GM23338 (cell line): ENCODE measurements around the gene PGBD2. TPM values are rescaled to one million over a fixed set of nuclear protein-coding genes. Genes with fewer than 3 reads are reported as not detected.

Experiments
- ATAC-seq: fragments of 200-7000 bp; cut with Tn5 transposase; 3 replicates; pipeline ENCODE4 v1.9.1; 2020
- DNase-seq: peaks from one replicate; pipeline ENCODE4 v3.0.0-alpha.2; 2015; ENCODE audit warnings: low spot score
- H2AFZ ChIP-seq: fragments of 200-600 bp; sonication (generic); 2 replicates; pipeline ENCODE4 v1.8.0; 2016; ENCODE audit warnings: antibody characterized with exemption, mild to moderate bottlenecking, moderate library complexity
- H3F3A ChIP-seq: fragments of 200-600 bp; sonication (generic); replicated peaks from 2 replicates; pipeline ENCODE4 v1.8.0; 2017; ENCODE audit warnings: antibody characterized with exemption, mixed run types, low read depth
- H3K27ac ChIP-seq: fragments of 200-600 bp; sonication (generic); 2 replicates; pipeline ENCODE4 v1.6.1; 2016; ENCODE audit warnings: low read depth
- H3K27me3 ChIP-seq: fragments of 200-600 bp; sonication (generic); 2 replicates; pipeline ENCODE4 v1.8.0; 2016; ENCODE audit warnings: mild to moderate bottlenecking, mixed run types, moderate library complexity; ENCODE audit not compliant: insufficient read depth
- H3K36me3 ChIP-seq: fragments of 200-600 bp; sonication (generic); 2 replicates; pipeline ENCODE4 v1.8.0; 2016; ENCODE audit warnings: mild to moderate bottlenecking; ENCODE audit not compliant: insufficient read depth
- H3K4me1 ChIP-seq: fragments of 200-600 bp; sonication (generic); 2 replicates; pipeline ENCODE4 v1.8.0; 2016; ENCODE audit warnings: mild to moderate bottlenecking, moderate library complexity; ENCODE audit not compliant: insufficient read depth
- H3K4me2 ChIP-seq: fragments of 200-600 bp; sonication (generic); 2 replicates; pipeline ENCODE4 v1.7.1; 2017; ENCODE audit warnings: mixed run types
- H3K4me3 ChIP-seq: fragments of 200-600 bp; sonication (generic); 2 replicates; pipeline ENCODE4 v1.6.1; 2016; ENCODE audit warnings: mixed run types
- H3K79me2 ChIP-seq: fragments of 200-600 bp; sonication (generic); replicated peaks from 2 replicates; pipeline ENCODE4 v1.8.0; 2017; ENCODE audit warnings: mild to moderate bottlenecking; ENCODE audit not compliant: insufficient read depth
- H3K9me2 ChIP-seq: fragments of 200-600 bp; sonication (generic); 2 replicates; pipeline ENCODE4 v1.8.0; 2017; ENCODE audit not compliant: insufficient read depth
- H4K20me1 ChIP-seq: fragments of 200-600 bp; sonication (generic); replicated peaks from 2 replicates; pipeline ENCODE4 v1.8.0; 2017; ENCODE audit warnings: mild to moderate bottlenecking; ENCODE audit not compliant: insufficient read depth
- H3K27ac Mint-ChIP-seq: 2 replicates; pipeline ENCODE4 v1.8.0; 2020; ENCODE audit warnings: inconsistent platforms, mild to moderate bottlenecking, moderate library complexity, mixed read lengths
- H3K27me3 Mint-ChIP-seq: 3 replicates; pipeline ENCODE4 v1.8.0; 2022; ENCODE audit warnings: low read depth, mild to moderate bottlenecking, moderate library complexity, mixed read lengths, inconsistent platforms; ENCODE audit not compliant: insufficient read depth, poor library complexity
- H3K36me3 Mint-ChIP-seq: 3 replicates; pipeline ENCODE4 v1.8.0; 2021; ENCODE audit warnings: low read depth, mild to moderate bottlenecking, inconsistent platforms, moderate library complexity, mixed read lengths
- H3K4me1 Mint-ChIP-seq: 3 replicates; pipeline ENCODE4 v1.8.0; 2020; ENCODE audit warnings: mild to moderate bottlenecking, inconsistent platforms, mixed read lengths
- H3K4me3 Mint-ChIP-seq: 3 replicates; pipeline ENCODE4 v1.8.0; 2021; ENCODE audit warnings: moderate library complexity, mild to moderate bottlenecking, inconsistent platforms, mixed read lengths
- H3K9me3 Mint-ChIP-seq: 3 replicates; pipeline ENCODE4 v1.8.0; 2020; ENCODE audit warnings: moderate library complexity, mild to moderate bottlenecking, inconsistent platforms, mixed read lengths
- CREB1 ChIP-seq: fragments of 250-450 bp; sonication (Bioruptor Pico); IDR thresholded peaks from 2 replicates; pipeline ENCODE4 v1.5.0; 2020; ENCODE audit warnings: low read depth, mild to moderate bottlenecking, moderate library complexity
- EZH2 ChIP-seq: fragments of 200-600 bp; sonication (generic); IDR thresholded peaks from one replicate; pipeline ENCODE4 v1.8.0; 2017; ENCODE audit warnings: antibody characterized with exemption, mild to moderate bottlenecking, low read depth; ENCODE audit not compliant: unreplicated experiment
- EZH2phosphoT487 ChIP-seq: fragments of 200-600 bp; sonication (generic); IDR thresholded peaks from one replicate; pipeline ENCODE4 v1.8.1; 2018; ENCODE audit warnings: antibody characterized with exemption; ENCODE audit not compliant: unreplicated experiment
- JUNB ChIP-seq: IDR thresholded peaks from one replicate; pipeline ENCODE4 v1.6.1; 2016; ENCODE audit warnings: antibody characterized with exemption; ENCODE audit not compliant: unreplicated experiment
- NANOG ChIP-seq: IDR thresholded peaks from 2 replicates; pipeline ENCODE4 v1.6.1; 2016; ENCODE audit warnings: antibody characterized with exemption, borderline replicate concordance
- POLR2AphosphoS5 ChIP-seq: IDR thresholded peaks from 2 replicates; pipeline ENCODE4 v1.6.1; 2016; ENCODE audit warnings: antibody characterized with exemption, low read depth
- STAT1 ChIP-seq: IDR thresholded peaks from one replicate; pipeline ENCODE4 v1.6.1; 2016; ENCODE audit warnings: antibody characterized with exemption; ENCODE audit not compliant: unreplicated experiment
- ZNF114 ChIP-seq: fragments of 250-450 bp; sonication (Bioruptor Pico); IDR thresholded peaks from 2 replicates; pipeline ENCODE4 v1.5.0; 2020; ENCODE audit warnings: mild to moderate bottlenecking, moderate library complexity
- ZNF331 ChIP-seq: fragments of 250-450 bp; sonication (Bioruptor Pico); IDR thresholded peaks from 2 replicates; pipeline ENCODE4 v1.5.0; 2020; ENCODE audit warnings: low read depth, mild to moderate bottlenecking, moderate library complexity
- polyA plus RNA-seq: library from polyadenylated mRNA; unstranded; fragments of >200 nt; fragmentation: Nextera tagmentation; extraction: Ambion mirVana; gene quantifications from 2 replicates; pipeline ENCODE4 v1.2.1, GENCODE V29; 2016
- total RNA-seq: library from RNA; depleted of rRNA; stranded (reverse); fragments of >200 nt; shearing (Covaris generic); gene quantifications from 2 replicates; pipeline ENCODE4 v1.2.3, GENCODE V29; 2014
- TF ChIP-seq, protein P1 (sequence below): IDR thresholded peaks from 2 replicates; pipeline ENCODE4 v1.6.1; 2016; ENCODE audit warnings: antibody characterized with exemption
- TF ChIP-seq, protein P2 (sequence below), 2 experiments: fragments of 200-600 bp in 1 of 2; sonication (generic) in 1 of 2; conservative IDR thresholded peaks; 2 replicates each; pipeline versions ENCODE4 v1.5.1 to v1.6.1; 2016 to 2017; ENCODE audit warnings: antibody characterized with exemption in 2 of 2, low read depth in 2 of 2, mild to moderate bottlenecking in 2 of 2, moderate library complexity in 1 of 2
- TF ChIP-seq, protein P3 (sequence below): fragments of 250-450 bp; sonication (Bioruptor Pico); IDR thresholded peaks from 2 replicates; pipeline ENCODE4 v1.5.0; 2020; ENCODE audit warnings: mild to moderate bottlenecking, moderate library complexity

The PGBD2 gene
- total and polyA plus RNA-seq, 2 experiments from 2014 or later = 4.8 to 10.2 TPM

DNA sequence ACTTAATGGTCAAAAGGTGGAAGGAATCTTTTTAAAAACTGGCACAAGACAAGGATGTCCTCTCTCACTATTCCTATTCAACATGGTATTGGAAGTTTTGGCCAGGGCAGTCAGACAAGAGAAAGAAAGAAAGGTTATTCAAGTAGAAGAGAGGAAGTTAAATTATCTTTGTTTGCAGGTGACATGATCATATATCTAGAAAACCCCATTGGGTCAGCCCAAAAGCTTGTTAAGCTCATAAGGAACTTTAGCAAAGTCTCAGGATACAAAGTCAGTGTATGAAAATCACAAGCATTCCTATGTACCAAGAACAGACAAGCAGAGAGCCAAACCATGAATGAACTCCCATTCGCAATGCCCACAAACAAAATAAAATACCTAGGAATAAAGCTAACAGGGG lies 5.4 kb upstream of the PGBD2 start:
- H3K9me3 Mint-ChIP-seq = no peaks in the 10 kb centered on the region
- H3F3A ChIP-seq = no peaks in the 10 kb centered on the region
- H3K79me2 ChIP-seq = no peaks in the 10 kb centered on the region
- H3K9me2 ChIP-seq = no peaks in the 10 kb centered on the region
- H2AFZ ChIP-seq = no peak overlapping the region
- ATAC-seq = no peak
- peaks cover 29% of the 10 kb centered on the region for H3K4me1 ChIP-seq
- TF ChIP-seq CREB1 = no peak
- TF ChIP-seq, protein P1, sequence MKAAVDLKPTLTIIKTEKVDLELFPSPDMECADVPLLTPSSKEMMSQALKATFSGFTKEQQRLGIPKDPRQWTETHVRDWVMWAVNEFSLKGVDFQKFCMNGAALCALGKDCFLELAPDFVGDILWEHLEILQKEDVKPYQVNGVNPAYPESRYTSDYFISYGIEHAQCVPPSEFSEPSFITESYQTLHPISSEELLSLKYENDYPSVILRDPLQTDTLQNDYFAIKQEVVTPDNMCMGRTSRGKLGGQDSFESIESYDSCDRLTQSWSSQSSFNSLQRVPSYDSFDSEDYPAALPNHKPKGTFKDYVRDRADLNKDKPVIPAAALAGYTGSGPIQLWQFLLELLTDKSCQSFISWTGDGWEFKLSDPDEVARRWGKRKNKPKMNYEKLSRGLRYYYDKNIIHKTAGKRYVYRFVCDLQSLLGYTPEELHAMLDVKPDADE = no peak
- TF ChIP-seq ZNF331 (CRISPR knock-in tag) = no peak
- no peak for TF ChIP-seq ZNF114 (CRISPR knock-in tag)
- TF ChIP-seq, protein P2, sequence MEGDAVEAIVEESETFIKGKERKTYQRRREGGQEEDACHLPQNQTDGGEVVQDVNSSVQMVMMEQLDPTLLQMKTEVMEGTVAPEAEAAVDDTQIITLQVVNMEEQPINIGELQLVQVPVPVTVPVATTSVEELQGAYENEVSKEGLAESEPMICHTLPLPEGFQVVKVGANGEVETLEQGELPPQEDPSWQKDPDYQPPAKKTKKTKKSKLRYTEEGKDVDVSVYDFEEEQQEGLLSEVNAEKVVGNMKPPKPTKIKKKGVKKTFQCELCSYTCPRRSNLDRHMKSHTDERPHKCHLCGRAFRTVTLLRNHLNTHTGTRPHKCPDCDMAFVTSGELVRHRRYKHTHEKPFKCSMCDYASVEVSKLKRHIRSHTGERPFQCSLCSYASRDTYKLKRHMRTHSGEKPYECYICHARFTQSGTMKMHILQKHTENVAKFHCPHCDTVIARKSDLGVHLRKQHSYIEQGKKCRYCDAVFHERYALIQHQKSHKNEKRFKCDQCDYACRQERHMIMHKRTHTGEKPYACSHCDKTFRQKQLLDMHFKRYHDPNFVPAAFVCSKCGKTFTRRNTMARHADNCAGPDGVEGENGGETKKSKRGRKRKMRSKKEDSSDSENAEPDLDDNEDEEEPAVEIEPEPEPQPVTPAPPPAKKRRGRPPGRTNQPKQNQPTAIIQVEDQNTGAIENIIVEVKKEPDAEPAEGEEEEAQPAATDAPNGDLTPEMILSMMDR (conservative IDR thresholded peaks at IDR 0.05; ENCODE audit: low read depth in 2 of 2) = no peak
- no peak for TF ChIP-seq EZH2phosphoT487
- no peak for TF ChIP-seq EZH2
- TF ChIP-seq STAT1 = no peak
- TF ChIP-seq POLR2AphosphoS5 = no peak
- no peak overlapping the region for H3K27ac ChIP-seq
- H3K36me3 Mint-ChIP-seq = no peaks in the 10 kb centered on the region
- no peaks in the 10 kb centered on the region for H3K36me3 ChIP-seq
- no peak overlapping the region for H3K4me3 ChIP-seq
- H4K20me1 ChIP-seq = no peaks in the 10 kb centered on the region
- peaks cover 36% of the 10 kb centered on the region for H3K4me1 Mint-ChIP-seq
- no peak overlapping the region for H3K4me2 ChIP-seq
- no peak overlapping the region for H3K4me3 Mint-ChIP-seq
- H3K27me3 Mint-ChIP-seq = peaks cover 7% of the 10 kb centered on the region
- DNase-seq = no peak
- H3K27me3 ChIP-seq = no peaks in the 10 kb centered on the region; the same call in 1 of the 2 replicates
- H3K27ac Mint-ChIP-seq = no peak overlapping the region

DNA sequence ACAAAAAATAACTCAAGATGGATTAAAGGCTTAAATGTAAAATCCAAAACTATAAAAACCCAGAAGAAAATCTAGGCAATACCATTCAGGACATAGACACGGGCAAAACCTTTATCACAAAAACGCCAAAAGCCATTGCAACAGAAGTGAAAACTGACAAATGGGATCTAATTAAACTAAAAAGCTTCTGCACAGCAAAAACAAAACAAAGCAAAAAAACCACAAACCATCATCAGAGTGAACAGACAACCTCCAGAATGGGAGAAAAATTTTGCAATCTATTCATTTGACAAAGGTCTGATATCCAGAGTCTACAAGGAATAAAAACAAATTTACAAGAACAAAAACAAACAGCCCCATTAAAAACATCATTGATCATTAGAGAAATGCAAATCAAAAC lies 4.5 kb upstream of the PGBD2 start:
- Histone ChIP-seq H3K27ac (no peak overlapping the region), H3K9me2 (no peaks in the 10 kb centered on the region), H3F3A (no peaks in the 10 kb centered on the region), H3K36me3 (no peaks in the 10 kb centered on the region), H3K79me2 (no peaks in the 10 kb centered on the region), H3K4me3 (no peak overlapping the region), H2AFZ (no peak overlapping the region), H3K27me3 (no peaks in the 10 kb centered on the region; the same call in 1 of the 2 replicates), H4K20me1 (no peaks in the 10 kb centered on the region), H3K4me1 (peaks cover 26% of the 10 kb centered on the region), H3K4me2 (no peak overlapping the region)
- Mint-ChIP-seq H3K27ac (no peak overlapping the region), H3K4me3 (no peak overlapping the region), H3K9me3 (no peaks in the 10 kb centered on the region), H3K4me1 (peaks cover 32% of the 10 kb centered on the region), H3K27me3 (peaks cover 8% of the 10 kb centered on the region), H3K36me3 (no peaks in the 10 kb centered on the region)
- DNase-seq (no peak), ATAC-seq (no peak)
- TF ChIP-seq EZH2 = no peak
- TF ChIP-seq CREB1 = no peak
- TF ChIP-seq, protein P1 = no peak
- TF ChIP-seq, protein P3, sequence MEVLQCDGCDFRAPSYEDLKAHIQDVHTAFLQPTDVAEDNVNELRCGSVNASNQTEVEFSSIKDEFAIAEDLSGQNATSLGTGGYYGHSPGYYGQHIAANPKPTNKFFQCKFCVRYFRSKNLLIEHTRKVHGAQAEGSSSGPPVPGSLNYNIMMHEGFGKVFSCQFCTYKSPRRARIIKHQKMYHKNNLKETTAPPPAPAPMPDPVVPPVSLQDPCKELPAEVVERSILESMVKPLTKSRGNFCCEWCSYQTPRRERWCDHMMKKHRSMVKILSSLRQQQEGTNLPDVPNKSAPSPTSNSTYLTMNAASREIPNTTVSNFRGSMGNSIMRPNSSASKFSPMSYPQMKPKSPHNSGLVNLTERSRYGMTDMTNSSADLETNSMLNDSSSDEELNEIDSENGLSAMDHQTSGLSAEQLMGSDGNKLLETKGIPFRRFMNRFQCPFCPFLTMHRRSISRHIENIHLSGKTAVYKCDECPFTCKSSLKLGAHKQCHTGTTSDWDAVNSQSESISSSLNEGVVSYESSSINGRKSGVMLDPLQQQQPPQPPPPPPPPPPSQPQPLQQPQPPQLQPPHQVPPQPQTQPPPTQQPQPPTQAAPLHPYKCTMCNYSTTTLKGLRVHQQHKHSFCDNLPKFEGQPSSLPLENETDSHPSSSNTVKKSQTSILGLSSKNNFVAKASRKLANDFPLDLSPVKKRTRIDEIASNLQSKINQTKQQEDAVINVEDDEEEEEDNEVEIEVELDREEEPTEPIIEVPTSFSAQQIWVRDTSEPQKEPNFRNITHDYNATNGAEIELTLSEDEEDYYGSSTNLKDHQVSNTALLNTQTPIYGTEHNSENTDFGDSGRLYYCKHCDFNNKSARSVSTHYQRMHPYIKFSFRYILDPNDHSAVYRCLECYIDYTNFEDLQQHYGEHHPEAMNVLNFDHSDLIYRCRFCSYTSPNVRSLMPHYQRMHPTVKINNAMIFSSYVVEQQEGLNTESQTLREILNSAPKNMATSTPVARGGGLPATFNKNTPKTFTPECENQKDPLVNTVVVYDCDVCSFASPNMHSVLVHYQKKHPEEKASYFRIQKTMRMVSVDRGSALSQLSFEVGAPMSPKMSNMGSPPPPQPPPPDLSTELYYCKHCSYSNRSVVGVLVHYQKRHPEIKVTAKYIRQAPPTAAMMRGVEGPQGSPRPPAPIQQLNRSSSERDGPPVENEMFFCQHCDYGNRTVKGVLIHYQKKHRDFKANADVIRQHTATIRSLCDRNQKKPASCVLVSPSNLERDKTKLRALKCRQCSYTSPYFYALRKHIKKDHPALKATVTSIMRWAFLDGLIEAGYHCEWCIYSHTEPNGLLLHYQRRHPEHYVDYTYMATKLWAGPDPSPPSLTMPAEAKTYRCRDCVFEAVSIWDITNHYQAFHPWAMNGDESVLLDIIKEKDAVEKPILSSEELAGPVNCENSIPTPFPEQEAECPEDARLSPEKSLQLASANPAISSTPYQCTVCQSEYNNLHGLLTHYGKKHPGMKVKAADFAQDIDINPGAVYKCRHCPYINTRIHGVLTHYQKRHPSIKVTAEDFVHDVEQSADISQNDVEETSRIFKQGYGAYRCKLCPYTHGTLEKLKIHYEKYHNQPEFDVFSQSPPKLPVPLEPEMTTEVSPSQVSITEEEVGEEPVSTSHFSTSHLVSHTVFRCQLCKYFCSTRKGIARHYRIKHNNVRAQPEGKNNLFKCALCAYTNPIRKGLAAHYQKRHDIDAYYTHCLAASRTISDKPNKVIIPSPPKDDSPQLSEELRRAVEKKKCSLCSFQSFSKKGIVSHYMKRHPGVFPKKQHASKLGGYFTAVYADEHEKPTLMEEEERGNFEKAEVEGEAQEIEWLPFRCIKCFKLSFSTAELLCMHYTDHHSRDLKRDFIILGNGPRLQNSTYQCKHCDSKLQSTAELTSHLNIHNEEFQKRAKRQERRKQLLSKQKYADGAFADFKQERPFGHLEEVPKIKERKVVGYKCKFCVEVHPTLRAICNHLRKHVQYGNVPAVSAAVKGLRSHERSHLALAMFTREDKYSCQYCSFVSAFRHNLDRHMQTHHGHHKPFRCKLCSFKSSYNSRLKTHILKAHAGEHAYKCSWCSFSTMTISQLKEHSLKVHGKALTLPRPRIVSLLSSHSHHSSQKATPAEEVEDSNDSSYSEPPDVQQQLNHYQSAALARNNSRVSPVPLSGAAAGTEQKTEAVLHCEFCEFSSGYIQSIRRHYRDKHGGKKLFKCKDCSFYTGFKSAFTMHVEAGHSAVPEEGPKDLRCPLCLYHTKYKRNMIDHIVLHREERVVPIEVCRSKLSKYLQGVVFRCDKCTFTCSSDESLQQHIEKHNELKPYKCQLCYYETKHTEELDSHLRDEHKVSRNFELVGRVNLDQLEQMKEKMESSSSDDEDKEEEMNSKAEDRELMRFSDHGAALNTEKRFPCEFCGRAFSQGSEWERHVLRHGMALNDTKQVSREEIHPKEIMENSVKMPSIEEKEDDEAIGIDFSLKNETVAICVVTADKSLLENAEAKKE (CRISPR knock-in tag) = no peak
- TF ChIP-seq ZNF114 (CRISPR knock-in tag) = no peak
- TF ChIP-seq JUNB = no peak
- no peak for TF ChIP-seq NANOG
- no peak for TF ChIP-seq ZNF331 (CRISPR knock-in tag)
- no peak for TF ChIP-seq STAT1
- TF ChIP-seq EZH2phosphoT487 = no peak
- TF ChIP-seq POLR2AphosphoS5 = no peak
